HG03354 (cell line): Measurements from ENCODE around the gene GPR32.

Experiments used
- ATAC-seq: cut with Tn5 transposase; IDR thresholded peaks from one replicate; pipeline ENCODE4 v1.9.1; 2021; ENCODE audit warnings: mild to moderate bottlenecking; ENCODE audit not compliant: unreplicated experiment, poor library complexity, severe bottlenecking

Gene GPR32

GRCh38 chr19:50821248-50821612 lies 51.0 kb downstream of the GPR32 start:
- ATAC-seq = no peak
